ENCODE measurements around the gene SH3RF1. TPM values are rescaled to one million over a fixed set of nuclear protein-coding genes. Genes with fewer than 3 reads are reported as not detected.

SH3RF1 gene
- total RNA-seq, 2 experiments from 2014 or later = 0.54 to 0.87 TPM

DNA sequence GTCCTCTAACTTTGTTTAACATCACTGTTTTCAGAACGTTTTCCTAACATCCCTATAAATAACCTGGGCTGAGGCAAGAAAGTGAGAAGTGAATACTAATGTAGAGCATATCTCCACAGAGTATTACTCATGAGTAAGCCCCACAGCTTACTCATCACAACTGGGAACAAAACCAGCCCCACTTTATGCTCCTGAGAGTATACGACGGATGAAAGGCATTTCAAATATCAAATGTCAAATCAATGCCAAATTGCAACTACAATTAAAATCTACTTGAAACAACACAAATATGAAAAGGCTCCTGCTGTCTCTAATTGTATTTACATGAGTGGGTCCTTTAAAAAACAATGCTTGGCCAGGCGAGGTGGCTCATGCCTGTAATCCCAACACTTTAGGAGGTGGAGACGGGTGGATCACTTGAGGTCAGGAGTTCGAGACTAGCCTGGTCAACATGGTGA is 41.2 kb downstream of the SH3RF1 start:
- no peak overlapping the region for H3K4me3 Mint-ChIP-seq
- H3K9me3 Mint-ChIP-seq = no peaks in the 10 kb centered on the region
- no peaks in the 10 kb centered on the region for H3K36me3 Mint-ChIP-seq
- H3K27me3 Mint-ChIP-seq = no peaks in the 10 kb centered on the region
- H3K27ac Mint-ChIP-seq = no peak overlapping the region
- H3K4me1 Mint-ChIP-seq = no peaks in the 10 kb centered on the region
- DNase-seq = no peak

DNA sequence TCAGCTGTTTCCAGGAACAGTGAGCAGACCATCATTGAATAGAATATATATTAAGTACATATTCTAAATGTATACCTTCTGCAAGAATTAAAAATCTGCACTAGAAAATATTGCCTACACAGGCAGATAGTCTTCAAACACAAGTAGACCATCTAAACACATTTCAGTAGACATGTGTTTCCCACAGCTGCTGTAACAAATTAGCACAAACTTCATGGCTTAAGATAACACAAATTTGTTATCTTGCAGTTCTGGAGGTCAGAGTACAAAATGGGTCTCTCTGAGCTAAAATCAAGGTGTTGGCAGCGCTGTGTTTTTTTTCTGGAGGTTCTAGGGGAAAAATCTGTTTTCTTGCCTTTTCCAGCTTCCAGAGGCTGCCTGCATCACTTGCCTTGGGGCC is 42.7 kb downstream of the SH3RF1 start:
- Mint-ChIP-seq H3K27me3 (no peaks in the 10 kb centered on the region), H3K36me3 (no peaks in the 10 kb centered on the region), H3K27ac (no peak overlapping the region), H3K4me3 (no peak overlapping the region), H3K9me3 (no peaks in the 10 kb centered on the region), H3K4me1 (no peaks in the 10 kb centered on the region)
- DNase-seq = no peak

DNA sequence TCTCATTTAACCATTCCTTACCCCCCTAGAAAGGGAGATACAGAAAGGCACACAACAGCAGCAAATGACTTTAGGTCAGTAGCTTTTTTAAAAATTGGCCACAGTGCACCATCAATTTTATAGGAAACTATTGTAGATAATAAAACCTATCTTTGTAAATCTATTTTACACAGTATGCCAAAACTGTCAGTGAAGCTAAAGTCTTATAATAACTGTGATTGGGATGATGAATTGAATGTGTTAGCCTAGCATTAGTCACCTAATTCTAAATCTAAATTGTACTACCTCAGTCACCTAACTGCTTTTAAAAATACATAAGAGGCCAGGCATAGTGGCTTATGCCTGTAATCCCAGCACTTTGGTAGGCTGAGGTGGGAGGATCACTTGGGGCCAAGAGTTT is 44.2 kb downstream of the SH3RF1 start:
- DNase-seq = no peak
- Mint-ChIP-seq H3K36me3 (no peaks in the 10 kb centered on the region), H3K4me3 (no peak overlapping the region), H3K9me3 (no peaks in the 10 kb centered on the region), H3K4me1 (no peaks in the 10 kb centered on the region), H3K27me3 (no peaks in the 10 kb centered on the region), H3K27ac (no peak overlapping the region)

DNA sequence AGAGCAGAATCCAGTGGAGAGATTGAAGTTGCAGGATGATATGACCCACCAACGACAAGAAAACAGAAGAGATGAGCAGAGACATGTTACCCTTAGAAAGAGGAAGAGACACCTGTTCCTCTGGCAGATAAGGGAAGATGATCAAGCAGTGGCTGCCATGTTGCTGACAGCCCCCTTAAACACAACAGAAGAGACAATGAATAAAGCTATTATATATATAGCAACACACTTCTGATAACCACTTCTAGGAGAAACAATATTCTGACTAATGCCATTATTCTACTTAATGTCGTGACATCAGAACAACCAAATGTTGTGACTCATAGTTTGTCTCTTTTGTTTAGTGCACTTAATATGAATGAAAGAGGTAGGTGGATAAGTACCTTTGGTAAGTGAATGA is 44.9 kb downstream of the SH3RF1 start:
- H3K9me3 Mint-ChIP-seq = no peaks in the 10 kb centered on the region
- H3K4me1 Mint-ChIP-seq = no peaks in the 10 kb centered on the region
- DNase-seq = no peak
- no peaks in the 10 kb centered on the region for H3K27me3 Mint-ChIP-seq
- H3K4me3 Mint-ChIP-seq = no peak overlapping the region
- no peaks in the 10 kb centered on the region for H3K36me3 Mint-ChIP-seq
- H3K27ac Mint-ChIP-seq = no peak overlapping the region

DNA sequence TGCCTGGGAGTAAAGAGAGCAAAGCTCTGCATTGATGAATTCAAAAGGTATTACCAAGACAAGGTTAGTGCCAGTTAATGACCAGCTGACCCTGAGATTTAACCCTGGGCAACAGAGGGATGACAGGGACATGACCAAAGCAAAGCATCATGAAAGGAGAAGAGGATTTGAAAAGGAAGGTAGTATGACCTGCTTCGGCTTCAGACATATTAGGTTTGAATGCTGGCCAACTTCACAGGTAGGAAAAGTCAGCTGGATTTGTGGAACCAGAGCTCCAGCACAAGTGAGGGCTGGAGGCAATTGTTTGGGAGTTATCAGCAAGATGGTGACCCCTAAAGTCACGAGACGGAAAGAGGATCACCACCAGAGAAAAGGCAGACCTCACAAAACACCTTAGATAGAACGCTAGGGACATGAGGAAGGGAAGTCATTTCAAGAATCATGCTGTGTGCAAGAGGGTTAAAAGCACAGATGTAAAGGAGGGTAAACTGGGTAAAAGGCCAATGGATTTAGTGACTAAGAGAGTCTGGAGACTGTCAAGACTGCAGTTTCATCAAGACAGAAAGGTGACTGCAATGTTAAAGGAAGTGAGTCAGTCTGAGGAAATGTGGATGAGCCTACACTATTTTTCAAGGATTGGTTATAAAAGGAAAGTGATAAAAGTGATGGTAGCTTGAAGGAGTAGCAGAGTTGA is 45.6 kb downstream of the SH3RF1 start:
- Mint-ChIP-seq H3K36me3 (no peaks in the 10 kb centered on the region), H3K9me3 (no peaks in the 10 kb centered on the region), H3K27ac (no peak overlapping the region), H3K4me3 (no peak overlapping the region), H3K27me3 (no peaks in the 10 kb centered on the region), H3K4me1 (no peaks in the 10 kb centered on the region)
- DNase-seq = no peak

DNA sequence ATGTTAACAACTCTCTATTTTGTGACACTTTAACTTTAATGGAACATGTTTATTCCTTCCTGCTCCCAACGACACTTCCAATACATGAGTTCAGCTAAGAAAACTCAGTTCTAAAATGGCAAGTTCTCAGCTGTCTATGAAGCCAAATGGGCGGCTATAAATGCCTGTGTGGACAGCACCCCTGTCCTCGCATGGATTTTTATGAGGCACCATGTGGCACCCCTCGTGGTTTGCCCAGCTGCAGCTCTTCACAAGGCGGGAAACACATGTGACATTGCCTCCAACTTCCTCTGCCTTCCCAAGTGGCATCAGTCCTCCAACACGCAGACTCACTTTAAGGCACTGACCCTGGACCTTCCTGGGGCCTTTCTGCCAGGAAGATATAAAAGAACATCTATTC is 48.0 kb downstream of the SH3RF1 start:
- Mint-ChIP-seq H3K27me3 (no peaks in the 10 kb centered on the region), H3K27ac (no peak overlapping the region)
- DNase-seq = no peak

DNA sequence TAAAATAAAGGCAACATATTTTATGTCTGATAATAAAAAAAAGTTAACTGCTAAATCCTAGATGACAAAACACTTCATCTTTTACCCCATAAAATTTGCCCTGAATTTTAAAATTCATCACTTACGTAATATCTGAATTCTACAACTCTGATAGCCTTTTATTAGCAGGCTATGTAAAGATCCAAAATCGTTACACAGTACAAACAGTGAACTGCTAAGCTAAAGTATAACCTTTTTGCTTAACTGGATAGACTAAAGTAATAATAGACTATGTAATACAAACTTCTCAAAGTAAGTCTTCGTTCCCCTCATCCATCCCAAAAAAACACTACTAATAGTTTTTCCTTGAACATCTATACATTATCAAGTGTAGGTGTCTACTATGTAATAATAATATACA is 49.1 kb downstream of the SH3RF1 start:
- Mint-ChIP-seq H3K4me3 (no peak overlapping the region), H3K9me3 (no peaks in the 10 kb centered on the region), H3K27ac (no peak overlapping the region), H3K36me3 (no peaks in the 10 kb centered on the region), H3K27me3 (no peaks in the 10 kb centered on the region), H3K4me1 (no peaks in the 10 kb centered on the region)
- no peak for DNase-seq

More for the DNA sequence above, 48.0 kb downstream of the SH3RF1 start:
- H3K36me3 Mint-ChIP-seq = no peaks in the 10 kb centered on the region
- H3K4me3 Mint-ChIP-seq = no peak overlapping the region
- no peaks in the 10 kb centered on the region for H3K9me3 Mint-ChIP-seq
- no peaks in the 10 kb centered on the region for H3K4me1 Mint-ChIP-seq

DNA sequence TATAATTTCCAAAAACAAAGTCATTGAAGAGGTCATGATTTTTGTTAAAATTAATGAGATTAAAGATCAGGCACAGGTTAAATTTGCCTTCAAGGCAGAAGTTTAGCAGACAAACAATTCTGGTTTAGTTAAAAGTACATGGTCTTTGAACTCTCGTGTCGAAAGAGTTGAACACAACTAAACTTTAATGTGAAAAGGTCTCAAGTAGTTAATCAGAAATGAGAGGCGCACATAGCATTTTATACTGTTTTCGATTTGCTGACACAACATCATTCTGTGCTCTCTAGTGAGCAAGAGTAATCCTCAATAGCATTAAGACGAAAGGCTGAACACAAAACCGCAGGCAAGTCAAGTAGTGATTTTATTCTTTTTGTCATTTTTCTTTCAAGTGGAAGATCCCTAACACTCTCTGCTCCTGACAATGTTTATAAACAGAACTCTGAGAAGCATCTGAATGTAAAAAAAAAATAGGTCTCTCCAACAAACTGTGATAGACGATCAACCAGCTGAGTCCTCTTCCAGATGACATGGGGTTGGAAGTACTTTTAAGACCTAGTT is 49.8 kb downstream of the SH3RF1 start:
- Mint-ChIP-seq H3K27ac (no peak overlapping the region), H3K9me3 (no peaks in the 10 kb centered on the region), H3K4me3 (no peak overlapping the region), H3K27me3 (no peaks in the 10 kb centered on the region), H3K4me1 (no peaks in the 10 kb centered on the region), H3K36me3 (no peaks in the 10 kb centered on the region)
- no peak for DNase-seq

DNA sequence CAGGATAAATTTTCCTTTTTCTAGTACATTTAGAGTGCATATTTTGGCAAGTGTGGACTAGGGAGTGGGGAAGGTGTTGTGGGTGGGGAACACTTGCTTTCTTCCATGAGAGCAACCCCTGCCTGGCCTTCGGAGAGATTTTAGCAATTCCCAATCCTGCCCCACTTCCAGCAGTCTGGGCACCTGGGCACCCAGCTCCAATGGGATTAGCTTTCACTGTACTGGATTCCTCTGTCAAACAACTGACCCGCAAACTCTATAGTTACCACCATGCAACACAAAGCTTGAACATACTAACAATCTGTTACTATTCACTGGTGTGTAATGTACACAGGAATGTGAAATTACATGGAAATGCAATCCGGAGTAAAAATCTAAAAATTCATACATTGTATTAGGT is 50.3 kb downstream of the SH3RF1 start:
- DNase-seq = no peak
- H3K27ac Mint-ChIP-seq = no peak overlapping the region

DNA sequence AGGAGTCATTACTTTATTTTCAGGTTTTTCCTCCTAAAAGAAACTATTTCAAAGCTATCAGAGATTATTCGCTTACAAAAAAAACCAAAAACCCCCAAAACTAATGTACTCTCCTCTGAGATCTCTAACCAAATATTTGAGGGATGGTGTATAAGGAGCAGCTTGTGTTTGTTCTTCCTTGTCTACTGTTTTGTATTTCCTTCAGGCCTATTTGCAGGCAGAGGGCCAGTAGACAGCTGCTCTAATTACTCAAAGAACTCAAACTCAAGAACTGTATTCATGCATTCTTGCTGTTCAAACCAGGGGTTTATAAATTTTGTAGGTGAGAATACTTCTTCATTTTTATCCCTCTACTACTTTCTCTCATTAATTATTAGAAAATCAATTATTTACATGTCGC is 51.3 kb downstream of the SH3RF1 start:
- no peak overlapping the region for H3K4me3 Mint-ChIP-seq
- no peaks in the 10 kb centered on the region for H3K9me3 Mint-ChIP-seq
- H3K36me3 Mint-ChIP-seq = no peaks in the 10 kb centered on the region
- no peak overlapping the region for H3K27ac Mint-ChIP-seq
- no peaks in the 10 kb centered on the region for H3K27me3 Mint-ChIP-seq
- no peak for DNase-seq
- H3K4me1 Mint-ChIP-seq = no peaks in the 10 kb centered on the region

More for the DNA sequence above, 50.3 kb downstream of the SH3RF1 start:
- Mint-ChIP-seq H3K27me3 (no peaks in the 10 kb centered on the region), H3K9me3 (no peaks in the 10 kb centered on the region), H3K36me3 (no peaks in the 10 kb centered on the region), H3K4me3 (no peak overlapping the region), H3K4me1 (no peaks in the 10 kb centered on the region)

DNA sequence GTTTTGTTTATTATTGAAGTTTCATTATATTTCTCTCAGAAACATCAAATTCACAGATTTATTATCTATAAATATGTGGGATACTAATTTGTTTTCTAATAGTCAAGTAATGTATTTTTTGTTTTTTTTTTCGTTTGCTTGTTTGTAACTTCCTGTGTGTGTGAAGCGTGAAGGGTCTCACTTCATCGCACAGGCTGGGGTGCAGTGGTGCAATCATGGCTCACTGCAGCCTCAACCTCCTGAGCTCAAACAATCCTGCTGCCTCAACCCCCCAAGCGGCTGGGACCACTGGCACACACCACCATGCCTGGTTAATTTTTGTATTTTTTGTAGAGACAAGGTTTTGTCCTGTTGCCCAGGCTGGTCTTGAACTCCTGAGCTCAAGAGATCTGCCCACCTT is 55.1 kb downstream of the SH3RF1 start:
- Mint-ChIP-seq H3K36me3 (peaks cover 2% of the 10 kb centered on the region), H3K4me1 (no peaks in the 10 kb centered on the region), H3K27me3 (no peaks in the 10 kb centered on the region), H3K9me3 (peaks cover 6% of the 10 kb centered on the region), H3K4me3 (no peak overlapping the region), H3K27ac (no peak overlapping the region)
- no peak for DNase-seq

DNA sequence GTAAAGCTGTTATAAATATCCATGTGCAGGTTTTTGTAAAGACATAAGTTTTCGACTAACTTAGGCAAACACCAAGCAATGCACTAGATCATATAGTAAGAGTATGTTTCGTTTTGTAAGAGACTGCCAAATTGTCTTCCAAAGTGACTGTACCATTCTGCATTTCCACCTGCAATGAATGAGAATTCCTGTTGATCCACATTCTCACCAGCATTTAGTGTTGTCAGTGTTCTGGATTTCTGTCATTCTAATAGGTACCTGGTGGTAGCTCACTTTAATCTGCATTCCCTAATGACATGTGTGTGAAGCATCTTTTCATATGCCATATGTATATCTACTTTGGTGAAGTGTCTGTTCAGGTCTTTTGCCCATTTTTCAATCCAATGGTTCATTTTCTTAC is 57.8 kb downstream of the SH3RF1 start:
- peaks cover 6% of the 10 kb centered on the region for H3K9me3 Mint-ChIP-seq
- no peaks in the 10 kb centered on the region for H3K4me1 Mint-ChIP-seq
- no peak for DNase-seq
- H3K4me3 Mint-ChIP-seq = no peak overlapping the region
- peaks cover 2% of the 10 kb centered on the region for H3K36me3 Mint-ChIP-seq
- no peaks in the 10 kb centered on the region for H3K27me3 Mint-ChIP-seq
- H3K27ac Mint-ChIP-seq = no peak overlapping the region

DNA sequence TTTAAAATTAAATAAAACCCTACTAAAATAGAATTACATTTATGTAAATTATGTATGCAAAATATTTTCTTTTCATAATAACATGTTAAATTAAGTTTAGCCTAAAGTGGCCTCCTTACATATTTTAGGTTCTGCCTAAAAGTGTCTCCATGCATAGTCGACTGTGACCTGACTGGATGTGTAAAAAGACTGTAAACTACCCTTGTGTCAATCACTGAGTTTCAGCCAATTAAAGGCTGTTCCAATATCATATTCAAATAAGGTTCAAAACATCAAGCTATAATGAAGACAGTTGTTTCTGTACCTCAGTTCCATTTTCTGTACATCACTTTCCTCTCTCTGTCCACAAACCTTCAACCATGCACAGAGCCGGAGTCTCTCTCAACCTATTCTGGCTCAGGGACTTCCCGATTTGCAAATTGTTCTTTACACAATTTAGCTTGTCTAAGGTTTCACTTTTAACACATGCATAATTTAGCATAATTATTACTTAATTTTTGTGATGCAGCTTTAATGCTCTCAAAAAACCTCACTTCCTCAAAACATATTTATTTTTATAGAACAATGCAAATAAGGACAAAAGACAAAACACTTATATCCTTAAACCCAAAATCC is 60.1 kb downstream of the SH3RF1 start:
- Mint-ChIP-seq H3K27ac (no peak overlapping the region), H3K9me3 (peaks cover 6% of the 10 kb centered on the region), H3K36me3 (peaks cover 2% of the 10 kb centered on the region), H3K4me3 (no peak overlapping the region), H3K4me1 (no peaks in the 10 kb centered on the region), H3K27me3 (no peaks in the 10 kb centered on the region)
- DNase-seq = no peak

DNA sequence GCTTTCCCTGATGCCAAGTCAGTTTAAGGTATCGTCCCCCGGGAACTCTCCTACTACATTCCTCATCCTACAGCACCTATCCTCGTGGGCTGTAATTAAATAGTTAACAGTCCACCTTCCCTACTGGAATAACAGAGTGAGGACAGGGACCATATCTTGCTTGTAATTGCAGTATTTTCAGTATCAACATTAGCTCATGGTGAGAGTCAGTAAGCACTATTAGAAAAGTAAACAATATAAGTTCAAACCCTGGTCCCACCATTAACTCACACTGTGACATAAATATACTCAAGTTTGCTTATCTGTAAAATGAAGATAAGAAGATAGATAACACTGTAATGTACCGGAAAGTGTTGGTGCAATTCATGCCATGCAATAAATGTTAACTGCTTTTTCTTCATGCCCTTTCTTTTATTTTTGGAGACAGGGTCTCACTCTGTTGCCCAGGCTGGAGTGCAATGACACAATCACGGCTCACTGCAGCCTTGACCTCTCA is 61.3 kb downstream of the SH3RF1 start:
- no peaks in the 10 kb centered on the region for H3K27me3 Mint-ChIP-seq

DNA sequence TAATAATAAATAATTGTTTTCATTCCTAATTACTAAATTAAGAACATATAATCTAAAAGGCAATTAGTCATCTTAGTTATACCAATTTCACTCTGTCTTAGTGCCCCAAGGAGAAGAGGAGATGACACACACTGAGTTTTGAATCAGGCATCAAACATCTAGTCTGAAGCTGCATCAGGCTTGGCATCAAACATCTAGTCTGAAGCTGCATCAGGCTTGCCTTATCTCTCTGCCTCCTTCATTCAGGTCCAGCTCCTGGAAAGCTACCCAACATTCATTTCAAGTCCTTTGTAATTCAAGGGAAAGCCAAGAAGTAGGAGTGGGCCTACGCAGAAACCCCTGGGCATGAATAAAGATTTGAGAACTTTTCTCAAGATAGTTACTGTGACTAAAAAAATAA is 62.2 kb downstream of the SH3RF1 start:
- Mint-ChIP-seq H3K9me3 (peaks cover under 1% of the 10 kb centered on the region), H3K36me3 (no peaks in the 10 kb centered on the region), H3K27ac (no peak overlapping the region), H3K4me1 (no peaks in the 10 kb centered on the region), H3K27me3 (no peaks in the 10 kb centered on the region), H3K4me3 (no peak overlapping the region)
- DNase-seq = no peak

More for the DNA sequence above, 61.3 kb downstream of the SH3RF1 start:
- DNase-seq = no peak
- Mint-ChIP-seq H3K27ac (no peak overlapping the region), H3K36me3 (peaks cover 2% of the 10 kb centered on the region), H3K4me1 (no peaks in the 10 kb centered on the region), H3K4me3 (no peak overlapping the region), H3K9me3 (peaks cover 6% of the 10 kb centered on the region)

DNA sequence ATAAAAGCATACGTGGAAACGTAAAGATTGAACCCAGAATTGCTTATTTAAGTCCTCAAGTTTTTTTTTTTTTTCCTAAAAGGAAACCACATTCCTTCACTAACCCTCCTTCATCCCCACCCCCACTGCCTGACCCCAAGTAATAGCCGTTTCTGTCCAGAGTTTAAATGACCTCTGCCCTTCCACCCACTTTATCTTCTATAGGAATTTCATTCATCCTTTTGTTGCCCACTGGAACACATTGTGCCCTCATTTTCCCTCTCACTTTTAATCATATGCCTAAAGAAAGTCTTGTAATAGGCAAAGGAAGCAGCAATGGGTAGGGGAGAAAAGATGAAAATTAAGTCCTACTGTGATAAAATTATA is 62.7 kb downstream of the SH3RF1 start:
- no peak for DNase-seq
- H3K4me1 Mint-ChIP-seq = no peaks in the 10 kb centered on the region
- H3K36me3 Mint-ChIP-seq = no peaks in the 10 kb centered on the region
- no peak overlapping the region for H3K27ac Mint-ChIP-seq
- no peaks in the 10 kb centered on the region for H3K27me3 Mint-ChIP-seq
- no peak overlapping the region for H3K4me3 Mint-ChIP-seq
- no peaks in the 10 kb centered on the region for H3K9me3 Mint-ChIP-seq
